ENCODE data around the gene ARHGAP15. TPM values are rescaled to one million over a fixed set of nuclear protein-coding genes. Genes with fewer than 3 reads are reported as not detected.

Gene ARHGAP15
- total RNA-seq, 1 experiment from 2014 or later = not detected

DNA sequence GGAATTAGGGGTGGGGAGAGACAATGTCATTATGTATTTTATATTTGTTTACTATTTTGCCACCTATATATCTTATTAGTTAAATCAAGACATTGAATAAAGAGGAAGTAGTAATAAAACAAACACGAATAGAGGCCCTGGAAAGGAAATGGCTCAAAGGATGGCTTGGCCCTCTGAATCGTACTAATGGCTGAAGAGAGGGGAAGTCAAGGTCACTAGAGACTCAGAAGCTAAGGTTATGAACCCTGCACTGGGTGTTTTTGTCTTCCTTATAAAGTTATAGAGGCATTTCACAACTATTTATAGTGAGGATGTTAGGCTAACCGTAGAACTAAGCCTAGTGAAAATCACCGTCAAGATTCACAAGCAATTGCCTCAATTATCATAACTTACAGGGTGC lies 685.9 kb downstream of the ARHGAP15 start:
- Histone ChIP-seq H3K9me3 (no peaks in the 10 kb centered on the region), H3K27me3 (no peaks in the 10 kb centered on the region), H3K36me3 (no peaks in the 10 kb centered on the region), H3K4me3 (no peak overlapping the region)
- no peak for DNase-seq

DNA sequence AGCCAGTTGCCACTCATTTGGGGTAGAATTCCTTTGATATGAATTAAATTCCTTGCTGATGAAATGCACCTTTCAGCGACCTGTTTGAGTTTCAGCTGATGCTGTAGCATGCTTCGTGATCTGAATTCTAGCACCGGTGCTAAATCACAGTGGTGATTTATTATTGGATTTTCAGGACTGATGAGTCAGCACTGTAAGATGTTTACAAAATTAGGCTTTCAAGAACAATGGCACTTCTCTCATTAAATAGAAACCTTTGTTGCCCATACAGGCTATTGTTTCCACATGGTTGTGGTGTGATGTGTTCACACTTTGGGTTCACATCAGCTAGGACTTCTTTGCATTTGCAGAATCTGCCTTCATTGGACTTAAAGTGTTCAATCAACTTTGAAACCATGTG lies 687.7 kb downstream of the ARHGAP15 start:
- Histone ChIP-seq H3K27me3 (no peaks in the 10 kb centered on the region), H3K4me3 (no peak overlapping the region), H3K36me3 (no peaks in the 10 kb centered on the region), H3K9me3 (no peaks in the 10 kb centered on the region)
- no peak for DNase-seq
